H9 (cell line): ENCODE data around the gene AMPD2. TPM values are rescaled to one million over a fixed set of nuclear protein-coding genes. Genes with fewer than 3 reads are reported as not detected.

Experiments used
- DNase-seq: peaks from one replicate; pipeline ENCODE4 v3.0.0-alpha.2; 2017
- H2AFZ ChIP-seq: one replicate; pipeline ENCODE4 v1.6.1; 2013; ENCODE audit warnings: mild to moderate bottlenecking, low read length, control low read depth, moderate library complexity
- H2AK5ac ChIP-seq: 2 replicates; pipeline ENCODE4 v1.6.1; 2013; ENCODE audit warnings: low read length, control low read depth, mixed read lengths; ENCODE audit not compliant: insufficient read length
- H2BK120ac ChIP-seq: one replicate; pipeline ENCODE4 v1.6.1; 2013; ENCODE audit warnings: low read depth, mild to moderate bottlenecking, low read length, control low read depth, inconsistent platforms; ENCODE audit not compliant: poor library complexity, severe bottlenecking
- H2BK12ac ChIP-seq: 2 replicates; pipeline ENCODE4 v1.6.1; 2013; ENCODE audit warnings: low read length, control low read depth, mixed read lengths, low read depth; ENCODE audit not compliant: insufficient read length
- H2BK15ac ChIP-seq: 2 replicates; pipeline ENCODE4 v1.6.1; 2013; ENCODE audit warnings: low read depth, low read length, control low read depth
- H2BK20ac ChIP-seq: one replicate; pipeline ENCODE4 v1.6.1; 2013; ENCODE audit warnings: low read depth, mild to moderate bottlenecking, low read length, control low read depth, inconsistent platforms; ENCODE audit not compliant: poor library complexity, severe bottlenecking
- H2BK5ac ChIP-seq: 2 replicates; pipeline ENCODE4 v1.6.1; 2013; ENCODE audit warnings: low read length, control low read depth, mixed read lengths; ENCODE audit not compliant: insufficient read length
- H3K14ac ChIP-seq: 2 replicates; pipeline ENCODE4 v1.6.1; 2013; ENCODE audit warnings: low read length, control low read depth; ENCODE audit not compliant: insufficient read depth
- H3K18ac ChIP-seq: 2 replicates; pipeline ENCODE4 v1.6.1; 2013; ENCODE audit warnings: low read depth, mild to moderate bottlenecking, mixed read lengths, low read length, control low read depth; ENCODE audit not compliant: insufficient read length
- H3K23ac ChIP-seq: 2 replicates; pipeline ENCODE4 v1.6.1; 2013; ENCODE audit warnings: low read length, control low read depth, mixed read lengths, low read depth; ENCODE audit not compliant: insufficient read length
- H3K23me2 ChIP-seq: 2 replicates; pipeline ENCODE4 v1.6.1; 2013; ENCODE audit warnings: low read depth, mild to moderate bottlenecking, mixed read lengths, low read length, control low read depth; ENCODE audit not compliant: insufficient read length, poor library complexity, severe bottlenecking
- H3K27ac ChIP-seq: 2 replicates; pipeline ENCODE4 v1.5.1; 2013; ENCODE audit warnings: low read length, control low read depth, mixed read lengths, low read depth; ENCODE audit not compliant: insufficient read length
- H3K27me3 ChIP-seq: 2 replicates; pipeline ENCODE4 v1.6.1; 2013; ENCODE audit warnings: low read length, control low read depth, inconsistent platforms; ENCODE audit not compliant: insufficient read depth
- H3K4ac ChIP-seq: 2 replicates; pipeline ENCODE4 v1.6.1; 2013; ENCODE audit warnings: low read depth, mild to moderate bottlenecking, control low read depth, inconsistent platforms, low read length, moderate library complexity
- H3K4me1 ChIP-seq: 2 replicates; pipeline ENCODE4 v1.6.1; 2013; ENCODE audit warnings: low read length, control low read depth, inconsistent platforms; ENCODE audit not compliant: insufficient read depth
- H3K4me2 ChIP-seq: 2 replicates; pipeline ENCODE4 v1.6.1; 2013; ENCODE audit warnings: low read length, control low read depth, mixed read lengths; ENCODE audit not compliant: insufficient read length, insufficient read depth
- H3K56ac ChIP-seq: 2 replicates; pipeline ENCODE4 v1.6.1; 2013; ENCODE audit warnings: low read depth, mild to moderate bottlenecking, mixed read lengths, low read length, control low read depth; ENCODE audit not compliant: insufficient read length
- H3K79me1 ChIP-seq: 2 replicates; pipeline ENCODE4 v1.6.1; 2013; ENCODE audit warnings: low read depth, mild to moderate bottlenecking, moderate library complexity, low read length, control low read depth, inconsistent platforms; ENCODE audit not compliant: insufficient read depth, poor library complexity, severe bottlenecking
- H3K79me2 ChIP-seq: 2 replicates; pipeline ENCODE4 v1.6.1; 2013; ENCODE audit warnings: low read length, control low read depth, inconsistent platforms; ENCODE audit not compliant: insufficient read depth
- H3K9ac ChIP-seq: 2 replicates; pipeline ENCODE4 v1.6.1; 2013; ENCODE audit warnings: low read length, control low read depth, mixed read lengths; ENCODE audit not compliant: insufficient read length; ENCODE audit errors: extremely low read depth
- H3K9me3 ChIP-seq: one replicate; pipeline ENCODE4 v1.6.1; 2013; ENCODE audit warnings: low read depth, low read length, inconsistent platforms; ENCODE audit not compliant: control insufficient read depth
- H3T11ph ChIP-seq: one replicate; pipeline ENCODE4 v1.6.1; 2013; ENCODE audit warnings: mild to moderate bottlenecking, low read length, control low read depth, inconsistent platforms
- H4K20me1 ChIP-seq: one replicate; pipeline ENCODE4 v1.6.1; 2013; ENCODE audit not compliant: control insufficient read depth, insufficient read length, insufficient read depth
- H4K5ac ChIP-seq: 2 replicates; pipeline ENCODE4 v1.6.1; 2013; ENCODE audit warnings: low read depth, mild to moderate bottlenecking, mixed read lengths, low read length, control low read depth; ENCODE audit not compliant: insufficient read length
- H4K8ac ChIP-seq: replicated peaks from 2 replicates; pipeline ENCODE4 v1.6.1; 2013; ENCODE audit warnings: low read length, control low read depth, mixed read lengths, low read depth; ENCODE audit not compliant: insufficient read length
- H4K91ac ChIP-seq: 2 replicates; pipeline ENCODE4 v1.6.1; 2013; ENCODE audit warnings: low read depth, mild to moderate bottlenecking, moderate library complexity, mixed read lengths, low read length, control low read depth; ENCODE audit not compliant: insufficient read length
- H3K27ac Mint-ChIP-seq, 3 experiments: 2 replicates in 2 of 3; 3 replicates in 1 of 3; pipeline ENCODE4 v1.8.0; 2020 to 2021; ENCODE audit warnings: mixed read lengths in 3 of 3, mild to moderate bottlenecking in 1 of 3, moderate library complexity in 1 of 3
- H3K27me3 Mint-ChIP-seq: 2 replicates; pipeline ENCODE4 v1.8.0; 2021; ENCODE audit warnings: low read depth, mild to moderate bottlenecking, moderate library complexity, mixed read lengths
- H3K36me3 Mint-ChIP-seq, 3 experiments: 2 replicates in 2 of 3; 3 replicates in 1 of 3; pipeline ENCODE4 v1.8.0; 2020 to 2021; ENCODE audit warnings: low read depth in 3 of 3, mixed read lengths in 3 of 3; ENCODE audit not compliant: insufficient read depth in 1 of 3
- H3K4me1 Mint-ChIP-seq, 2 experiments: 2 replicates each; pipeline ENCODE4 v1.8.0; 2020; ENCODE audit warnings: mixed read lengths in 2 of 2
- H3K4me3 Mint-ChIP-seq, 2 experiments: 2 replicates in 1 of 2; 3 replicates in 1 of 2; pipeline ENCODE4 v1.8.0; 2020 to 2021; ENCODE audit warnings: mild to moderate bottlenecking in 2 of 2, mixed read lengths in 2 of 2, moderate library complexity in 1 of 2
- H3K9me3 Mint-ChIP-seq, 2 experiments: 2 replicates in 1 of 2; 3 replicates in 1 of 2; pipeline ENCODE4 v1.8.0; 2020; ENCODE audit warnings: mild to moderate bottlenecking in 2 of 2, mixed read lengths in 2 of 2, moderate library complexity in 1 of 2
- CTCF ChIP-seq: fragments of 200-600 bp; sonication (generic); conservative IDR thresholded peaks from 3 replicates; pipeline ENCODE4 v1.8.0; 2021; ENCODE audit warnings: antibody characterized with exemption, mild to moderate bottlenecking
- WGBS: extraction: QIAGEN DNeasy Blood & Tissue Kit; methylation state at CpG from one replicate; pipeline ENCODE4 v1.1.7; 2013; ENCODE audit warnings: missing lambda C conversion rate, low lambda C conversion rate, mixed read lengths; ENCODE audit not compliant: insufficient read length; ENCODE audit errors: extremely low coverage; 5-methylcytosine and 5-hydroxymethylcytosine counted together
- total RNA-seq: library from RNA; stranded (reverse); gene quantifications from 2 replicates; pipeline ENCODE4 v1.2.1, GENCODE V29; 2021

Gene AMPD2
- total RNA-seq, 1 experiment from 2014 or later = 65.1 TPM

- no CpG with 5 or more reads among the region's 3 CpGs for WGBS
- peaks cover 18 to 61% (median 61%) of the 10 kb centered on the region in 3 experiments; a peak in 6 of 7 replicates for H3K36me3 Mint-ChIP-seq
These were observed 33.6 kb upstream of the AMPD2 start for GRCh38 chr1:109586055-109586454.

More at GRCh38 chr1:109586055-109586454, 33.6 kb upstream of the AMPD2 start:
- Histone ChIP-seq H3K9ac (no peak overlapping the region), H2BK15ac (no peak overlapping the region), H2BK20ac (no peak overlapping the region), H3K4ac (no peak overlapping the region), H2AFZ (no peak overlapping the region), H2AK5ac (no peak overlapping the region), H2BK120ac (no peak overlapping the region), H3K18ac (no peak overlapping the region), H3K79me1 (no peaks in the 10 kb centered on the region), H3K9me3 (no peaks in the 10 kb centered on the region), H2BK5ac (no peak overlapping the region), H3K4me2 (no peak overlapping the region), H3T11ph (no peak overlapping the region), H4K5ac (no peak overlapping the region), H3K23me2 (no peaks in the 10 kb centered on the region), H3K27ac (no peak overlapping the region), H3K56ac (no peak overlapping the region), H3K27me3 (no peaks in the 10 kb centered on the region), H3K4me1 (no peaks in the 10 kb centered on the region), H3K79me2 (no peaks in the 10 kb centered on the region), H4K8ac (no peak overlapping the region), H2BK12ac (no peak overlapping the region), H3K14ac (no peak overlapping the region), H3K23ac (no peak overlapping the region), H4K20me1 (no peaks in the 10 kb centered on the region), H4K91ac (no peak overlapping the region)
- Mint-ChIP-seq H3K4me3 (no peak overlapping the region), H3K27ac (no peak overlapping the region), H3K9me3 (no peaks in the 10 kb centered on the region), H3K4me1 (no peaks in the 10 kb centered on the region), H3K27me3 (no peaks in the 10 kb centered on the region)
- no peak for TF ChIP-seq CTCF
- DNase-seq = no peak
